Measurements from ENCODE around the gene INPP5A.

The INPP5A gene

GRCh38 chr10:132655735-132656134, 118.1 kb downstream of the INPP5A start:
- TF ChIP-seq EGR1 (IDR thresholded peaks at IDR 0.05) (no peak), USF1 (IDR thresholded peaks at IDR 0.05) (no peak), ZBTB7A (IDR thresholded peaks at IDR 0.05; ENCODE audit: low read depth) (no peak), FOXM1 (IDR thresholded peaks at IDR 0.05; ENCODE audit: borderline replicate concordance, low read depth) (no peak), RAD21 (IDR thresholded peaks at IDR 0.05; ENCODE audit: low read depth) (no peak), CEBPB (IDR thresholded peaks at IDR 0.05) (no peak), TEAD4 (IDR thresholded peaks at IDR 0.05) (no peak), EP300 (IDR thresholded peaks at IDR 0.05; ENCODE audit: borderline replicate concordance) (no peak), REST (IDR thresholded peaks at IDR 0.05; ENCODE audit: low read depth) (no peak), MAX (IDR thresholded peaks at IDR 0.05) (no peak), YY1 (IDR thresholded peaks at IDR 0.05; ENCODE audit: low read depth) (no peak), TAF1 (IDR thresholded peaks at IDR 0.05; ENCODE audit: low read depth) (no peak), NFIC (IDR thresholded peaks at IDR 0.05) (no peak), CREB1 (IDR thresholded peaks at IDR 0.05; ENCODE audit: low read depth) (no peak), TCF12 (IDR thresholded peaks at IDR 0.05; ENCODE audit: low read depth) (no peak)

- TF ChIP-seq TEAD4 (IDR thresholded peaks at IDR 0.05) (no peak), TAF1 (IDR thresholded peaks at IDR 0.05; ENCODE audit: low read depth) (no peak), CREB1 (IDR thresholded peaks at IDR 0.05; ENCODE audit: low read depth) (no peak), TCF12 (IDR thresholded peaks at IDR 0.05; ENCODE audit: low read depth) (no peak), EP300 (IDR thresholded peaks at IDR 0.05; ENCODE audit: borderline replicate concordance) (no peak), RAD21 (IDR thresholded peaks at IDR 0.05; ENCODE audit: low read depth) (no peak), NFIC (IDR thresholded peaks at IDR 0.05) (no peak), FOXM1 (IDR thresholded peaks at IDR 0.05; ENCODE audit: borderline replicate concordance, low read depth) (no peak), YY1 (IDR thresholded peaks at IDR 0.05; ENCODE audit: low read depth) (no peak), EGR1 (IDR thresholded peaks at IDR 0.05) (no peak), CEBPB (IDR thresholded peaks at IDR 0.05) (no peak), USF1 (IDR thresholded peaks at IDR 0.05) (no peak), MAX (IDR thresholded peaks at IDR 0.05) (no peak), REST (IDR thresholded peaks at IDR 0.05; ENCODE audit: low read depth) (no peak), ZBTB7A (IDR thresholded peaks at IDR 0.05; ENCODE audit: low read depth) (no peak)
These were observed 118.9 kb downstream of the INPP5A start for GRCh38 chr10:132656283-132657126.

- no peak for TF ChIP-seq TCF12 (IDR thresholded peaks at IDR 0.05; ENCODE audit: low read depth)
- TF ChIP-seq CEBPB (IDR thresholded peaks at IDR 0.05) = no peak
- TF ChIP-seq USF1 (IDR thresholded peaks at IDR 0.05) = no peak
- no peak for TF ChIP-seq EGR1 (IDR thresholded peaks at IDR 0.05)
- TF ChIP-seq RAD21 (IDR thresholded peaks at IDR 0.05; ENCODE audit: low read depth) = no peak
- no peak for TF ChIP-seq FOXM1 (IDR thresholded peaks at IDR 0.05; ENCODE audit: borderline replicate concordance, low read depth)
- no peak for TF ChIP-seq TAF1 (IDR thresholded peaks at IDR 0.05; ENCODE audit: low read depth)
- no peak for TF ChIP-seq ZBTB7A (IDR thresholded peaks at IDR 0.05; ENCODE audit: low read depth)
These were observed 119.6 kb downstream of the INPP5A start for GRCh38 chr10:132657127-132657706.

GRCh38 chr10:132657748-132658147, 120.2 kb downstream of the INPP5A start:
- TF ChIP-seq REST (IDR thresholded peaks at IDR 0.05; ENCODE audit: low read depth) (no peak), NFIC (IDR thresholded peaks at IDR 0.05) (no peak), ZBTB7A (IDR thresholded peaks at IDR 0.05; ENCODE audit: low read depth) (no peak), USF1 (IDR thresholded peaks at IDR 0.05) (no peak), FOXM1 (IDR thresholded peaks at IDR 0.05; ENCODE audit: borderline replicate concordance, low read depth) (no peak), TEAD4 (IDR thresholded peaks at IDR 0.05) (no peak), MAX (IDR thresholded peaks at IDR 0.05) (no peak), EP300 (IDR thresholded peaks at IDR 0.05; ENCODE audit: borderline replicate concordance) (no peak), CREB1 (IDR thresholded peaks at IDR 0.05; ENCODE audit: low read depth) (no peak), CEBPB (IDR thresholded peaks at IDR 0.05) (no peak), TCF12 (IDR thresholded peaks at IDR 0.05; ENCODE audit: low read depth) (no peak), EGR1 (IDR thresholded peaks at IDR 0.05) (no peak)
